GM23338 (cell line): Measurements from ENCODE around the gene NECAB3. TPM values are rescaled to one million over a fixed set of nuclear protein-coding genes. Genes with fewer than 3 reads are reported as not detected.

Source experiments
- ATAC-seq: fragments of 200-7000 bp; cut with Tn5 transposase; 3 replicates; pipeline ENCODE4 v1.9.1; 2020
- DNase-seq: peaks from one replicate; pipeline ENCODE4 v3.0.0-alpha.2; 2015; ENCODE audit warnings: low spot score
- H2AFZ ChIP-seq: fragments of 200-600 bp; sonication (generic); 2 replicates; pipeline ENCODE4 v1.8.0; 2016; ENCODE audit warnings: antibody characterized with exemption, mild to moderate bottlenecking, moderate library complexity
- H3F3A ChIP-seq: fragments of 200-600 bp; sonication (generic); replicated peaks from 2 replicates; pipeline ENCODE4 v1.8.0; 2017; ENCODE audit warnings: antibody characterized with exemption, mixed run types, low read depth
- H3K27ac ChIP-seq: fragments of 200-600 bp; sonication (generic); 2 replicates; pipeline ENCODE4 v1.6.1; 2016; ENCODE audit warnings: low read depth
- H3K27me3 ChIP-seq: fragments of 200-600 bp; sonication (generic); 2 replicates; pipeline ENCODE4 v1.8.0; 2016; ENCODE audit warnings: mild to moderate bottlenecking, mixed run types, moderate library complexity; ENCODE audit not compliant: insufficient read depth
- H3K36me3 ChIP-seq: fragments of 200-600 bp; sonication (generic); 2 replicates; pipeline ENCODE4 v1.8.0; 2016; ENCODE audit warnings: mild to moderate bottlenecking; ENCODE audit not compliant: insufficient read depth
- H3K4me1 ChIP-seq: fragments of 200-600 bp; sonication (generic); 2 replicates; pipeline ENCODE4 v1.8.0; 2016; ENCODE audit warnings: mild to moderate bottlenecking, moderate library complexity; ENCODE audit not compliant: insufficient read depth
- H3K4me2 ChIP-seq: fragments of 200-600 bp; sonication (generic); 2 replicates; pipeline ENCODE4 v1.7.1; 2017; ENCODE audit warnings: mixed run types
- H3K4me3 ChIP-seq: fragments of 200-600 bp; sonication (generic); 2 replicates; pipeline ENCODE4 v1.6.1; 2016; ENCODE audit warnings: mixed run types
- H3K79me2 ChIP-seq: fragments of 200-600 bp; sonication (generic); replicated peaks from 2 replicates; pipeline ENCODE4 v1.8.0; 2017; ENCODE audit warnings: mild to moderate bottlenecking; ENCODE audit not compliant: insufficient read depth
- H3K9me2 ChIP-seq: fragments of 200-600 bp; sonication (generic); 2 replicates; pipeline ENCODE4 v1.8.0; 2017; ENCODE audit not compliant: insufficient read depth
- H4K20me1 ChIP-seq: fragments of 200-600 bp; sonication (generic); replicated peaks from 2 replicates; pipeline ENCODE4 v1.8.0; 2017; ENCODE audit warnings: mild to moderate bottlenecking; ENCODE audit not compliant: insufficient read depth
- H3K27ac Mint-ChIP-seq: 2 replicates; pipeline ENCODE4 v1.8.0; 2020; ENCODE audit warnings: inconsistent platforms, mild to moderate bottlenecking, moderate library complexity, mixed read lengths
- H3K27me3 Mint-ChIP-seq: 3 replicates; pipeline ENCODE4 v1.8.0; 2022; ENCODE audit warnings: low read depth, mild to moderate bottlenecking, moderate library complexity, mixed read lengths, inconsistent platforms; ENCODE audit not compliant: insufficient read depth, poor library complexity
- H3K36me3 Mint-ChIP-seq: 3 replicates; pipeline ENCODE4 v1.8.0; 2021; ENCODE audit warnings: low read depth, mild to moderate bottlenecking, inconsistent platforms, moderate library complexity, mixed read lengths
- H3K4me1 Mint-ChIP-seq: 3 replicates; pipeline ENCODE4 v1.8.0; 2020; ENCODE audit warnings: mild to moderate bottlenecking, inconsistent platforms, mixed read lengths
- H3K4me3 Mint-ChIP-seq: 3 replicates; pipeline ENCODE4 v1.8.0; 2021; ENCODE audit warnings: moderate library complexity, mild to moderate bottlenecking, inconsistent platforms, mixed read lengths
- H3K9me3 Mint-ChIP-seq: 3 replicates; pipeline ENCODE4 v1.8.0; 2020; ENCODE audit warnings: moderate library complexity, mild to moderate bottlenecking, inconsistent platforms, mixed read lengths
- JUNB ChIP-seq: IDR thresholded peaks from one replicate; pipeline ENCODE4 v1.6.1; 2016; ENCODE audit warnings: antibody characterized with exemption; ENCODE audit not compliant: unreplicated experiment
- REST ChIP-seq: IDR thresholded peaks from one replicate; pipeline ENCODE4 v1.6.1; 2018; ENCODE audit warnings: antibody characterized with exemption; ENCODE audit not compliant: unreplicated experiment
- ZNF114 ChIP-seq: fragments of 250-450 bp; sonication (Bioruptor Pico); IDR thresholded peaks from 2 replicates; pipeline ENCODE4 v1.5.0; 2020; ENCODE audit warnings: mild to moderate bottlenecking, moderate library complexity
- ZNF462 ChIP-seq: fragments of 250-450 bp; sonication (Bioruptor Pico); IDR thresholded peaks from 2 replicates; pipeline ENCODE4 v1.5.0; 2020; ENCODE audit warnings: mild to moderate bottlenecking, moderate library complexity
- polyA plus RNA-seq: library from polyadenylated mRNA; unstranded; fragments of >200 nt; fragmentation: Nextera tagmentation; extraction: Ambion mirVana; gene quantifications from 2 replicates; pipeline ENCODE4 v1.2.1, GENCODE V29; 2016
- total RNA-seq: library from RNA; depleted of rRNA; stranded (reverse); fragments of >200 nt; shearing (Covaris generic); gene quantifications from 2 replicates; pipeline ENCODE4 v1.2.3, GENCODE V29; 2014

Gene NECAB3
- total and polyA plus RNA-seq, 2 experiments from 2014 or later: 8.5 to 28.4 TPM

DNA sequence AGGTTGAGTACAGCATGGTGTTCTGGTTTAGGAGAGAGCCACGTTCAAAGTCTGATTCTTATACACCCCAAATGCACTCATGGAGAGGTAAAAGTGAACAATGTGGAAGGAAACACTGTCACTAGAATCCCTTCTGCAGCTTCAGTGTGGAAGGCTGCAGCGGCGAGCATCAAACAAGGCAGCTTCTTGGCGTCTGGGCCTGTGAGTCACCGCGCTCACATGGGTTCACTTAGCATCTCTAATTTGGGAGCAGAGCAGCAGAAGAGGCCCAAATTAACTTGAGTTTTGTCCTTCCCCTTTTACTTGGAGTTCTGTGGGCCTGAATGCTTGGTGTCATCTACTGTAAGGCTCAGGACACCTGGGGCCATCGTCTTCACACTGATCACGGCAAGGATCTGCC, 22.9 kb upstream of the NECAB3 start (continued):
- TF ChIP-seq ZNF462 (CRISPR knock-in tag): no peak
- no peak for TF ChIP-seq REST

- Histone ChIP-seq H3K36me3 (no peaks in the 10 kb centered on the region), H4K20me1 (no peaks in the 10 kb centered on the region), H3F3A (no peaks in the 10 kb centered on the region), H3K27me3 (no peaks in the 10 kb centered on the region), H2AFZ (no peak overlapping the region), H3K9me2 (no peaks in the 10 kb centered on the region), H3K4me3 (no peak overlapping the region), H3K4me1 (peaks cover 7% of the 10 kb centered on the region), H3K4me2 (no peak overlapping the region), H3K27ac (no peak overlapping the region), H3K79me2 (no peaks in the 10 kb centered on the region)
- no peak overlapping the region for H3K27ac Mint-ChIP-seq
- H3K36me3 Mint-ChIP-seq: peaks cover 14% of the 10 kb centered on the region
- H3K4me3 Mint-ChIP-seq: no peak overlapping the region
- H3K27me3 Mint-ChIP-seq: peaks cover 10% of the 10 kb centered on the region
- ATAC-seq (no peak), DNase-seq (no peak)
- H3K4me1 Mint-ChIP-seq: peaks cover 14% of the 10 kb centered on the region; the same call in 2 of the 3 replicates
- H3K9me3 Mint-ChIP-seq: peaks cover 32% of the 10 kb centered on the region
- TF ChIP-seq ZNF462 (CRISPR knock-in tag) (no peak), JUNB (no peak), ZNF114 (CRISPR knock-in tag) (no peak)
These were observed 22.2 kb upstream of the NECAB3 start for GRCh38 chr20:33696448-33696847.
